DOHH2 (cell line): ENCODE data around the gene IRF2.

Source experiments
- CTCF ChIP-seq: fragments of 200-600 bp; sonication (generic); IDR thresholded peaks from one replicate; pipeline ENCODE4 v1.5.1; 2014; ENCODE audit warnings: antibody characterized with exemption, mild to moderate bottlenecking, low read depth, low read length; ENCODE audit not compliant: poor library complexity, severe bottlenecking
- EZH2phosphoT487 ChIP-seq: fragments of 200-600 bp; sonication (generic); IDR thresholded peaks from 2 replicates; pipeline ENCODE4 v1.6.1; 2017; ENCODE audit warnings: borderline replicate concordance, mild to moderate bottlenecking, antibody characterized with exemption, low read length, moderate library complexity, mixed read lengths

- no peak for TF ChIP-seq CTCF
- TF ChIP-seq EZH2phosphoT487: no peak
Measured at GRCh38 chr4:184481544-184481943, 7.2 kb upstream of the IRF2 start.
